MCF 10A (cell line): ENCODE data around the gene TMEM123. TPM values are rescaled to one million over a fixed set of nuclear protein-coding genes. Genes with fewer than 3 reads are reported as not detected.

ENCODE experiments used
- Bru-seq: library from RNA; stranded (reverse); fragments of 400-500 nt; gene quantifications from one replicate; lab custom pipeline; 2021; lab: Mats Ljungman, UMichigan
- BruChase-seq, 2 experiments: library from RNA; stranded (reverse); fragments of 400-500 nt; gene quantifications; one replicate each; lab custom pipeline; 2021; lab: Mats Ljungman, UMichigan
- BruUV-seq: library from RNA; stranded (reverse); fragments of 400-500 nt; replicated peaks from 2 replicates; lab custom pipeline; 2021; lab: Mats Ljungman, UMichigan
- CTCF ChIA-PET: fragments of 300-600 bp; sonication (Branson Sonifier 250); formaldehyde crosslinking; extraction: SDS; loops from one replicate; lab custom pipeline; 2021; ENCODE audit warnings: antibody characterized with exemption, inconsistent platforms; lab: Yijun Ruan, JAX
- POLR2A ChIA-PET: fragments of 300-600, 350-650 bp; sonication (Branson Sonifier 250); formaldehyde crosslinking; extraction: SDS; loops from one replicate; lab custom pipeline; 2020; ENCODE audit warnings: antibody characterized with exemption, inconsistent platforms; lab: Yijun Ruan, JAX
- DNase-seq: peaks from one replicate; pipeline ENCODE4 v3.0.0-alpha.2; 2018; ENCODE audit not compliant: unreplicated experiment
- H3K27ac Mint-ChIP-seq: one replicate; pipeline ENCODE4 v1.8.0; 2022; ENCODE audit warnings: mild to moderate bottlenecking, low read depth, mixed read lengths; ENCODE audit not compliant: unreplicated experiment
- H3K27me3 Mint-ChIP-seq: one replicate; pipeline ENCODE4 v1.8.0; 2022; ENCODE audit warnings: mixed read lengths; ENCODE audit not compliant: insufficient read depth, unreplicated experiment
- H3K36me3 Mint-ChIP-seq: one replicate; pipeline ENCODE4 v1.8.0; 2022; ENCODE audit warnings: mild to moderate bottlenecking, moderate library complexity, mixed read lengths; ENCODE audit not compliant: insufficient read depth, unreplicated experiment
- H3K4me1 Mint-ChIP-seq: one replicate; pipeline ENCODE4 v1.8.0; 2022; ENCODE audit warnings: mixed read lengths; ENCODE audit not compliant: insufficient read depth, unreplicated experiment
- H3K4me3 Mint-ChIP-seq: one replicate; pipeline ENCODE4 v1.8.0; 2022; ENCODE audit warnings: mild to moderate bottlenecking, moderate library complexity, mixed read lengths; ENCODE audit not compliant: unreplicated experiment
- H3K9me3 Mint-ChIP-seq: one replicate; pipeline ENCODE4 v1.8.0; 2022; ENCODE audit warnings: mixed read lengths; ENCODE audit not compliant: unreplicated experiment
- intact Hi-C: fragments of 100-400 bp; cut with micrococcal nuclease; formaldehyde crosslinking; loops from 2 replicates; pipeline ENCODE4 v1.14.1; 2022
- long read RNA-seq: library from polyadenylated mRNA; stranded (forward); transcript quantifications from one replicate; pipeline ENCODE4 v2.0.0, GENCODE V29; 2022
- total RNA-seq: library from RNA; stranded (reverse); gene quantifications from 2 replicates; pipeline ENCODE4 v1.2.3, GENCODE V29; 2022
- TF ChIP-seq, protein P1 (sequence below): fragments of 200-600 bp; IDR thresholded peaks from one replicate; pipeline ENCODE4 v1.8.0; 2022; ENCODE audit warnings: antibody characterized with exemption, mild to moderate bottlenecking; ENCODE audit not compliant: unreplicated experiment

The TMEM123 gene, protein sequence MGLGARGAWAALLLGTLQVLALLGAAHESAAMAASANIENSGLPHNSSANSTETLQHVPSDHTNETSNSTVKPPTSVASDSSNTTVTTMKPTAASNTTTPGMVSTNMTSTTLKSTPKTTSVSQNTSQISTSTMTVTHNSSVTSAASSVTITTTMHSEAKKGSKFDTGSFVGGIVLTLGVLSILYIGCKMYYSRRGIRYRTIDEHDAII
- total RNA-seq (134 and 137 TPM in 2 replicates), Bru-seq, nascent RNA (percentile 84 among the genes with signal in this experiment), BruChase-seq, experiment 1, labeled RNA remaining after a 6-hour chase (percentile 90 among the genes with signal in this experiment), BruChase-seq, experiment 2, labeled RNA remaining after a 2-hour chase (percentile 77 among the genes with signal in this experiment)
- long read RNA-seq, transcript TMEM123-202 (5 exons, 3,579 nt) = major isoform, 312 of 328 reads
- long read RNA-seq, partial matches to known transcripts = 0 of 328 reads
- long read RNA-seq, other reads (novel, unspliced or antisense) = 16 of 328 reads

DNA sequence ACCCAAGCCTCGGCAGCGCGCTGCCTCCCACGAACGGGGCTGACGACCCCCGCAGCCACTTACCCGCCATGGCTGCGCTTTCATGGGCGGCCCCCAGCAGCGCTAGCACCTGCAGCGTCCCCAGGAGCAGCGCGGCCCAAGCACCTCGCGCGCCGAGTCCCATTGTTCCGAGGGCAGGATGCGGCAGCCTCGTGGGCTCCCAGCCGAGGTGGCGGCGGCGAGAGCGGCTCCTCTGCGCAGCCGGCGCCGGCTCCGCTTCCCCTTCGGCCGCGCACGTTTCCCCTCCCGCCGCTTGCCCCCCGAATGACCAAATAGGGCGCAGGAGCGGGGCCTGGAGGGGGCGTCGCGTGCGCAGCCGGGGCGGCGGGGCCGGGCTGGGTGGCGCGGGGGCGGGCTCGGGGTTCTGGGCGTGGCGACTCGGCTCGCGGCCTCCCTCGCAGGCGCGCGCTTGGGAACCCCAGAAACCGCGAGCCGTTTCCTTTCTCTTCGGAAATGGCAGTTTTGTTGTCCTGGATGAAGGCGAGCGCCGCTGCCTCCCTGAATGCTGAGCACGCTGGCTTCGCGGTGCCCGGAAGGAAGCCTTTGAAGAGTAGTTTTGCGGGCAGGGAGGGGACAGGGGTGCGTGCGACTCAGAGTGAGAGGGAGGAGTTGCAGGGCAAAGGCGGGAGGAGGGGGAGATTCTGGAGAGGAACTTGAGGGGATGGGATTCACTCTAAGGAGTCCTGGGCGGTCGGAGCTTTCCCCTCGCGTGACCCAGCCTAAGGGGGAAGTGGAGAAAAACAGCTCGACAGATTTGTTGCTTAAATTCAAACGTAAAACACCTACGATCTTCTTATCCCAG is at the start of gene TMEM123:
TMEM123 (minus strand) TSS at position 305 of the 841 bp plus-strand sequence; CDS start at position 163, 142 bp downstream.
- peaks cover 22% of the 10 kb centered on the region for H3K36me3 Mint-ChIP-seq
- DNase-seq = peak; percentile 65
- TF ChIP-seq, protein P1, sequence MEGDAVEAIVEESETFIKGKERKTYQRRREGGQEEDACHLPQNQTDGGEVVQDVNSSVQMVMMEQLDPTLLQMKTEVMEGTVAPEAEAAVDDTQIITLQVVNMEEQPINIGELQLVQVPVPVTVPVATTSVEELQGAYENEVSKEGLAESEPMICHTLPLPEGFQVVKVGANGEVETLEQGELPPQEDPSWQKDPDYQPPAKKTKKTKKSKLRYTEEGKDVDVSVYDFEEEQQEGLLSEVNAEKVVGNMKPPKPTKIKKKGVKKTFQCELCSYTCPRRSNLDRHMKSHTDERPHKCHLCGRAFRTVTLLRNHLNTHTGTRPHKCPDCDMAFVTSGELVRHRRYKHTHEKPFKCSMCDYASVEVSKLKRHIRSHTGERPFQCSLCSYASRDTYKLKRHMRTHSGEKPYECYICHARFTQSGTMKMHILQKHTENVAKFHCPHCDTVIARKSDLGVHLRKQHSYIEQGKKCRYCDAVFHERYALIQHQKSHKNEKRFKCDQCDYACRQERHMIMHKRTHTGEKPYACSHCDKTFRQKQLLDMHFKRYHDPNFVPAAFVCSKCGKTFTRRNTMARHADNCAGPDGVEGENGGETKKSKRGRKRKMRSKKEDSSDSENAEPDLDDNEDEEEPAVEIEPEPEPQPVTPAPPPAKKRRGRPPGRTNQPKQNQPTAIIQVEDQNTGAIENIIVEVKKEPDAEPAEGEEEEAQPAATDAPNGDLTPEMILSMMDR = no peak
- no peaks in the 10 kb centered on the region for H3K9me3 Mint-ChIP-seq
- peaks cover 36% of the 10 kb centered on the region for H3K4me1 Mint-ChIP-seq
- H3K4me3 Mint-ChIP-seq = peak within 1 kb of the TSS; percentile 94
- no peaks in the 10 kb centered on the region for H3K27me3 Mint-ChIP-seq
- POLR2A ChIA-PET = interaction anchor here (0.6 to 2.6 kb wide), 24 partner anchors 10 to 190 kb away, joined by 3 to 28 read pairs (median 4); no protein-coding TSS in a partner anchor
- H3K27ac Mint-ChIP-seq = peak within 1 kb of the TSS; percentile 90
- intact Hi-C loops = loop anchor here (2.0 kb wide), 3 partner anchors 32 to 62 kb away; no protein-coding TSS in a partner anchor
- CTCF ChIA-PET = interaction anchor here (0.6 to 1.5 kb wide), 5 partner anchors 24 to 161 kb away, joined by 3 to 5 read pairs (median 4); no protein-coding TSS in a partner anchor
- BruUV-seq = no TSS peak

- Mint-ChIP-seq H3K36me3 (no peaks in the 10 kb centered on the region), H3K27ac (no peak overlapping the region), H3K4me3 (no peak overlapping the region), H3K27me3 (no peaks in the 10 kb centered on the region), H3K9me3 (no peaks in the 10 kb centered on the region), H3K4me1 (peaks cover 3% of the 10 kb centered on the region)
- POLR2A ChIA-PET = interaction anchor here (0.7 to 1.9 kb wide), 2 partner anchors 13 to 105 kb away, joined by 3 to 4 read pairs; no protein-coding TSS in a partner anchor
- BruUV-seq = no TSS peak
- CTCF ChIA-PET = interaction anchor here (0.6 to 3.7 kb wide), 2 partner anchors 112 to 167 kb away, joined by 8 to 25 read pairs; no protein-coding TSS in a partner anchor
- DNase-seq = no peak
- intact Hi-C loops = no loop called here
- TF ChIP-seq, protein P1 = no peak
These were observed 48.3 kb upstream of the TMEM123 start for GRCh38 chr11:102500829-102501228.

GRCh38 chr11:102499931-102500330 is 47.4 kb upstream of the TMEM123 start:
- DNase-seq = no peak
- intact Hi-C loops = no loop called here
- BruUV-seq = no TSS peak
- no peak overlapping the region for H3K4me3 Mint-ChIP-seq
- POLR2A ChIA-PET = interaction anchor here (0.5 to 1.9 kb wide), 3 partner anchors 14 to 29 kb away, joined by 3 to 4 read pairs (median 3); no protein-coding TSS in a partner anchor
- no peaks in the 10 kb centered on the region for H3K9me3 Mint-ChIP-seq
- peaks cover 12% of the 10 kb centered on the region for H3K4me1 Mint-ChIP-seq
- H3K27me3 Mint-ChIP-seq = no peaks in the 10 kb centered on the region
- H3K36me3 Mint-ChIP-seq = no peaks in the 10 kb centered on the region
- TF ChIP-seq, protein P1 = no peak
- CTCF ChIA-PET = interaction anchor here (0.6 to 3.7 kb wide), 8 partner anchors 15 to 166 kb away, joined by 3 to 25 read pairs (median 8); no protein-coding TSS in a partner anchor
- no peak overlapping the region for H3K27ac Mint-ChIP-seq
